MM.1S (cell line): ENCODE measurements around the gene KCNQ2.

Experiments used
- DNase-seq: peaks from one replicate; pipeline ENCODE4 v3.0.0-alpha.2; 2015
- H2AFZ ChIP-seq: fragments of 300-600 bp; sonication (generic); 2 replicates; pipeline ENCODE4 v1.6.0; 2016; ENCODE audit warnings: antibody characterized with exemption, low read length
- H3F3A ChIP-seq: fragments of 300-600 bp; sonication (generic); 2 replicates; pipeline ENCODE4 v1.6.1; 2016; ENCODE audit warnings: mild to moderate bottlenecking, antibody characterized with exemption, low read length, moderate library complexity, mixed read lengths; ENCODE audit not compliant: insufficient read depth
- H3K27ac ChIP-seq: fragments of 300-600 bp; sonication (generic); 2 replicates; pipeline ENCODE4 v1.5.1; 2016; ENCODE audit warnings: mild to moderate bottlenecking, low read length
- H3K27me3 ChIP-seq: fragments of 300-600 bp; sonication (generic); replicated peaks from 2 replicates; pipeline ENCODE4 v1.6.0; 2016; ENCODE audit warnings: low read length; ENCODE audit not compliant: insufficient read depth
- H3K36me3 ChIP-seq: fragments of 300-600 bp; sonication (generic); replicated peaks from 2 replicates; pipeline ENCODE4 v1.6.1; 2016; ENCODE audit warnings: mild to moderate bottlenecking, low read length, mixed read lengths; ENCODE audit not compliant: insufficient read depth
- H3K4me1 ChIP-seq: fragments of 300-600 bp; sonication (generic); 2 replicates; pipeline ENCODE4 v1.6.1; 2016; ENCODE audit warnings: low read length, mixed read lengths
- H3K4me2 ChIP-seq: fragments of 300-600 bp; sonication (generic); 2 replicates; pipeline ENCODE4 v1.6.0; 2016; ENCODE audit warnings: low read depth, low read length
- H3K4me3 ChIP-seq: fragments of 300-600 bp; sonication (generic); 2 replicates; pipeline ENCODE4 v1.5.1; 2016; ENCODE audit warnings: low read length, mixed read lengths
- H3K79me2 ChIP-seq: fragments of 300-600 bp; sonication (generic); 2 replicates; pipeline ENCODE4 v1.6.1; 2016; ENCODE audit warnings: mixed run types, low read length, mixed read lengths
- H3K9ac ChIP-seq: fragments of 300-600 bp; sonication (generic); 2 replicates; pipeline ENCODE4 v1.6.1; 2016; ENCODE audit warnings: low read length, mixed read lengths
- H3K9me2 ChIP-seq: fragments of 300-600 bp; sonication (generic); replicated peaks from 2 replicates; pipeline ENCODE4 v1.6.1; 2016; ENCODE audit warnings: mild to moderate bottlenecking, low read length, mixed read lengths; ENCODE audit not compliant: insufficient read depth
- H3K9me3 ChIP-seq: fragments of 300-600 bp; sonication (generic); replicated peaks from 2 replicates; pipeline ENCODE4 v1.6.1; 2016; ENCODE audit warnings: mild to moderate bottlenecking, low read length, mixed read lengths; ENCODE audit not compliant: insufficient read depth
- H4K20me1 ChIP-seq: fragments of 300-600 bp; sonication (generic); 2 replicates; pipeline ENCODE4 v1.6.1; 2016; ENCODE audit warnings: mild to moderate bottlenecking, low read length, moderate library complexity, mixed read lengths; ENCODE audit not compliant: insufficient read depth
- EZH2 ChIP-seq: fragments of 300-600 bp; sonication (generic); optimal IDR thresholded peaks from 2 replicates; pipeline ENCODE3; 2017; ENCODE audit warnings: low read depth, mild to moderate bottlenecking, antibody characterized with exemption, low read length, mixed read lengths
- EZH2phosphoT487 ChIP-seq: fragments of 300-600 bp; sonication (generic); IDR thresholded peaks from 2 replicates; pipeline ENCODE4 v1.6.1; 2018; ENCODE audit warnings: antibody characterized with exemption, low read length
- TF ChIP-seq, protein P1 (sequence below): fragments of 300-600 bp; sonication (generic); IDR thresholded peaks from 2 replicates; pipeline ENCODE4 v1.5.1; 2016; ENCODE audit warnings: antibody characterized with exemption, low read length, mixed read lengths

The KCNQ2 gene

DNA sequence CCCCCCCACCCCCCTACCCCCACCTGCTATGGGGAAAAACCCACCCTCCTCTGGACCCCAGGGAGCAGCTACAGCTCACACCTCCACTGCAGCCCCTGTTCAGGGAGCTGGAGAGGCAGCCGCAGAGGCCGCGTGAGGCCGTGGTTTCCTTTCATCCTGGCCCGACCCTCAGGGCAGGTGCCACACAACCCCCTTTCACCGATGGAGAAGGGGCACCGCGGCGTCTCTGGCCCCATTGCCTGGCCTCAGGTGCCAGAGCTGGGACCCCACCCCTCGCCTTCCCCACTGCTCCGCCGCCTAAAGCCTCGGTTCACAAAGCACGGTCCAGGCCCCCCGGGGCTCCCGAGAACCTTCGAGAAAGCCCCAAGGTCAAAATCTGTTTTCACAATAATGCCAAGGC lies 11.8 kb upstream of the KCNQ2 start:
- H2AFZ ChIP-seq, result no peak overlapping the region
- no peak overlapping the region for H3K27ac ChIP-seq
- H3K79me2 ChIP-seq, result no peaks in the 10 kb centered on the region
- no peaks in the 10 kb centered on the region; the same call in 1 of the 2 replicates for H3K4me1 ChIP-seq
- no peak overlapping the region for H3K4me3 ChIP-seq
- H3K9me2 ChIP-seq, result no peaks in the 10 kb centered on the region
- H3K27me3 ChIP-seq, result peaks cover 94% of the 10 kb centered on the region
- DNase-seq, result no peak
- H4K20me1 ChIP-seq, result no peaks in the 10 kb centered on the region
- no peaks in the 10 kb centered on the region for H3F3A ChIP-seq
- H3K36me3 ChIP-seq, result no peaks in the 10 kb centered on the region
- H3K4me2 ChIP-seq, result no peak overlapping the region
- H3K9me3 ChIP-seq, result no peaks in the 10 kb centered on the region
- TF ChIP-seq EZH2 (no peak), EZH2phosphoT487 (no peak)
- TF ChIP-seq, protein P1, sequence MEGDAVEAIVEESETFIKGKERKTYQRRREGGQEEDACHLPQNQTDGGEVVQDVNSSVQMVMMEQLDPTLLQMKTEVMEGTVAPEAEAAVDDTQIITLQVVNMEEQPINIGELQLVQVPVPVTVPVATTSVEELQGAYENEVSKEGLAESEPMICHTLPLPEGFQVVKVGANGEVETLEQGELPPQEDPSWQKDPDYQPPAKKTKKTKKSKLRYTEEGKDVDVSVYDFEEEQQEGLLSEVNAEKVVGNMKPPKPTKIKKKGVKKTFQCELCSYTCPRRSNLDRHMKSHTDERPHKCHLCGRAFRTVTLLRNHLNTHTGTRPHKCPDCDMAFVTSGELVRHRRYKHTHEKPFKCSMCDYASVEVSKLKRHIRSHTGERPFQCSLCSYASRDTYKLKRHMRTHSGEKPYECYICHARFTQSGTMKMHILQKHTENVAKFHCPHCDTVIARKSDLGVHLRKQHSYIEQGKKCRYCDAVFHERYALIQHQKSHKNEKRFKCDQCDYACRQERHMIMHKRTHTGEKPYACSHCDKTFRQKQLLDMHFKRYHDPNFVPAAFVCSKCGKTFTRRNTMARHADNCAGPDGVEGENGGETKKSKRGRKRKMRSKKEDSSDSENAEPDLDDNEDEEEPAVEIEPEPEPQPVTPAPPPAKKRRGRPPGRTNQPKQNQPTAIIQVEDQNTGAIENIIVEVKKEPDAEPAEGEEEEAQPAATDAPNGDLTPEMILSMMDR, result no peak
- H3K9ac ChIP-seq, result no peak overlapping the region

DNA sequence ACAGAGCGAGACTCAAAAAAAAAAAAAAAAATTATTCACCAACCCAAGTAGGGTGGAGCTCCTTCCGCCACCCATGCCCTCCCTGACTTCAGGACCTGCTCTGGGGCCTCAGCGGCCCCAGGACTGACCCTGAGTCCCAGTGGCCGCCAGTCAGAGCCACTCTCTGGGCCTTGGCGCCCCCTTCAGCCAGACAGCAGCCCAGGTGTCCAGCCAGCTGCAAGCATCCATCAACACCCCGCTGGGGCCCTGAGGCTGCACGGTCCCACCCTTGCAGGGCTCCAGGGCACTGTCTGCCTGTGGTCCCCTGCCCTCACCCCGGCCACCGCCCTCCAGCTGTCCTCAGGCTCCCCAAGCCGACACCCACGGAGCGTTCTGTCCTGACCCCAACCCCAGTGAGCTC lies 11.4 kb upstream of the KCNQ2 start:
- no peak for DNase-seq
- Histone ChIP-seq H3K27ac (no peak overlapping the region), H3K4me2 (no peak overlapping the region), H3K4me3 (no peak overlapping the region), H3K36me3 (no peaks in the 10 kb centered on the region), H2AFZ (no peak overlapping the region), H4K20me1 (no peaks in the 10 kb centered on the region), H3K9me2 (no peaks in the 10 kb centered on the region), H3K9me3 (no peaks in the 10 kb centered on the region), H3K79me2 (no peaks in the 10 kb centered on the region), H3F3A (no peaks in the 10 kb centered on the region), H3K27me3 (peaks cover 94% of the 10 kb centered on the region), H3K4me1 (no peaks in the 10 kb centered on the region; the same call in 1 of the 2 replicates), H3K9ac (no peak overlapping the region)
- TF ChIP-seq EZH2phosphoT487 (no peak), EZH2 (no peak)
- TF ChIP-seq, protein P1, result no peak

DNA sequence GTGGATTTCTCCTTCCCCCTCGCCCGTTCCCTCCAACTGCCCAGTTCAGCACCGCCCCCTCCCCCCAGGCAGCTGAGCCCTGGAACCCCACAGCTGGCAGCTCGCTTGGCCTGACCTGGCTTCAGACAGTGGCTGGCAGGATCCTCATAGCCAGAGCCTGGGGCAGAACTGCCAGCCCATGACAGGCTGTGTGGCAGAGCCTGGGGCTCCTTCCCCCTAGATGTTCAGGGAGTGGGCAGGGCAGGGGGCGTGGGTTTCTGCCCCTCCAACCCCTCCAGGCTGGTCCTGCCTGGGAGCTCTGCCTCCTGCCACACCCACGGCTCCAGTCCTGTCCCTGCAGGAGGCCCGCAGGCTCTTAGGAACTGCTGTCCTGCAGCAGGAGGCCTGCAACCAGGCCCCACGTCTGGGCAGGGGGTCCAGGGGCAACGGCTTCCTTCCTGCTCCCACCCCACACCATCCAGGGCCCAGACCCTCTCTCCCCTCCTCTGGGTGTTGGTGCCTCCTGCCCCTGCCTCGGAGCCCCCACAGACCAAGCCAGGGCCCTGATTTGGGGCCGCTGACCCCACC lies 9.6 kb upstream of the KCNQ2 start:
- Histone ChIP-seq H2AFZ (no peak overlapping the region), H3K27me3 (peaks cover 98% of the 10 kb centered on the region), H3K4me1 (no peaks in the 10 kb centered on the region; the same call in 1 of the 2 replicates), H3K4me2 (no peak overlapping the region), H4K20me1 (no peaks in the 10 kb centered on the region), H3K4me3 (no peak overlapping the region), H3K9me3 (no peaks in the 10 kb centered on the region), H3K9me2 (no peaks in the 10 kb centered on the region), H3K9ac (no peak overlapping the region), H3F3A (no peaks in the 10 kb centered on the region), H3K36me3 (no peaks in the 10 kb centered on the region), H3K79me2 (no peaks in the 10 kb centered on the region), H3K27ac (no peak overlapping the region)
- TF ChIP-seq EZH2phosphoT487, result no peak
- TF ChIP-seq EZH2, result no peak
- TF ChIP-seq, protein P1, result no peak
- no peak for DNase-seq
